NOMO-1 (cell line): ENCODE results near the gene MAP4K1.
"Not testable (repeated sequence)": the region's sequence is repeated elsewhere in the genome, so short reads cannot be mapped to it uniquely, and the experiment has no call there.

Experiments used
- DNase-seq, 2 experiments: peaks; one replicate each; lab custom pipeline; 2025; ENCODE audit not compliant: unreplicated experiment in 2 of 2; lab: John Stamatoyannopoulos, UW

The MAP4K1 gene

GRCh38 chr19:38629568-38629967 lies 11.8 kb upstream of the MAP4K1 start:
- DNase-seq, result no peak

- no peak for DNase-seq
These were observed 8.6 kb upstream of the MAP4K1 start for GRCh38 chr19:38626401-38626800.

- no peak for DNase-seq
These were observed 7.1 kb upstream of the MAP4K1 start for GRCh38 chr19:38624822-38625221.

GRCh38 chr19:38619361-38620174 lies 1.8 kb upstream of the MAP4K1 start:
- DNase-seq, result peak in 1 of 2 experiments; percentile 11

- DNase-seq, result peak; percentile 96 to 99
These were observed 1.0 kb upstream of the MAP4K1 start, which contains the start of gene EIF3K for GRCh38 chr19:38618590-38619360. EIF3K (plus strand) TSS chr19:38619188; CDS start chr19:38619269, 81 bp downstream.

- DNase-seq, result peak in 1 of 2 experiments; percentile 37
These were observed 430 bp downstream of the MAP4K1 start for GRCh38 chr19:38617283-38617763.

- no peak for DNase-seq
These were observed 1.5 kb downstream of the MAP4K1 start for GRCh38 chr19:38616265-38616664.

GRCh38 chr19:38615007-38615581 lies 2.7 kb downstream of the MAP4K1 start:
- DNase-seq, result no peak

GRCh38 chr19:38614289-38614688 lies 3.5 kb downstream of the MAP4K1 start:
- DNase-seq, result no peak

GRCh38 chr19:38606131-38606530 lies 11.6 kb downstream of the MAP4K1 start:
- no peak for DNase-seq

GRCh38 chr19:38602856-38603255 lies 14.9 kb downstream of the MAP4K1 start:
- not testable (repeated sequence) for DNase-seq

- no peak for DNase-seq
These were observed 18.0 kb downstream of the MAP4K1 start for GRCh38 chr19:38599722-38600121.

GRCh38 chr19:38597075-38597474 lies 20.7 kb downstream of the MAP4K1 start:
- no peak for DNase-seq

- no peak for DNase-seq
These were observed 21.4 kb downstream of the MAP4K1 start for GRCh38 chr19:38596057-38596981.

- no peak for DNase-seq
These were observed 24.8 kb downstream of the MAP4K1 start for GRCh38 chr19:38592940-38593339.

GRCh38 chr19:38588041-38588440 lies 29.7 kb downstream of the MAP4K1 start:
- DNase-seq, result no peak

- DNase-seq, result no peak
These were observed 30.2 kb downstream of the MAP4K1 start for GRCh38 chr19:38587562-38587961.

- no peak for DNase-seq
These were observed 33.8 kb downstream of the MAP4K1 start for GRCh38 chr19:38583985-38584305.

GRCh38 chr19:38583219-38583984 lies 34.4 kb downstream of the MAP4K1 start:
- DNase-seq, result peak; percentile 40 to 69

- DNase-seq, result no peak
These were observed 37.7 kb downstream of the MAP4K1 start for GRCh38 chr19:38580080-38580479.
